ENCODE results near the gene CDK5RAP2. TPM values are rescaled to one million over a fixed set of nuclear protein-coding genes. Genes with fewer than 3 reads are reported as not detected.

Gene CDK5RAP2
- total RNA-seq, 1 donor from 2014 or later: 54.7 TPM

- no peaks in the 10 kb centered on the region for H3K9me3 ChIP-seq
- H3K4me1 ChIP-seq: no peaks in the 10 kb centered on the region
- no peak for ATAC-seq
- intact Hi-C loops (cut with DNase I): no loop called here
- no peak overlapping the region for H3K27ac ChIP-seq
- no peak for DNase-seq
- no peaks in the 10 kb centered on the region for H3K27me3 ChIP-seq (ENCODE audit: low read depth)
- TF ChIP-seq CTCF (IDR thresholded peaks at IDR 0.05): no peak
- H3K36me3 ChIP-seq: peaks cover 97% of the 10 kb centered on the region
- no peak overlapping the region for H3K4me3 ChIP-seq
Observed at GRCh38 chr9:120405860-120406259, 174.1 kb downstream of the CDK5RAP2 start.

GRCh38 chr9:120405134-120405533, 174.8 kb downstream of the CDK5RAP2 start:
- TF ChIP-seq CTCF (IDR thresholded peaks at IDR 0.05): no peak

GRCh38 chr9:120403543-120403856, 176.5 kb downstream of the CDK5RAP2 start:
- no peak for DNase-seq
- Histone ChIP-seq H3K27me3 (ENCODE audit: low read depth) (no peaks in the 10 kb centered on the region), H3K9me3 (no peaks in the 10 kb centered on the region), H3K36me3 (peaks cover 97% of the 10 kb centered on the region), H3K4me3 (no peak overlapping the region), H3K4me1 (no peaks in the 10 kb centered on the region), H3K27ac (peak overlapping the region; percentile 31)
- intact Hi-C loops (cut with DNase I): no loop called here
- no peak for TF ChIP-seq CTCF (IDR thresholded peaks at IDR 0.05)
- ATAC-seq: peak in 1 of 2 donors; percentile 44

More at GRCh38 chr9:120405134-120405533, 174.8 kb downstream of the CDK5RAP2 start:
- intact Hi-C loops (cut with DNase I): no loop called here
- no peaks in the 10 kb centered on the region for H3K4me1 ChIP-seq
- no peaks in the 10 kb centered on the region for H3K9me3 ChIP-seq
- H3K36me3 ChIP-seq: peaks cover 97% of the 10 kb centered on the region
- no peak overlapping the region for H3K27ac ChIP-seq
- ATAC-seq (no peak), DNase-seq (no peak)
- H3K27me3 ChIP-seq (ENCODE audit: low read depth): no peaks in the 10 kb centered on the region
- no peak overlapping the region for H3K4me3 ChIP-seq

- ATAC-seq: peak; percentile 23 to 54
- Histone ChIP-seq H3K9me3 (no peaks in the 10 kb centered on the region), H3K27me3 (ENCODE audit: low read depth) (no peaks in the 10 kb centered on the region), H3K27ac (peak overlapping the region; percentile 14), H3K4me3 (no peak overlapping the region), H3K4me1 (no peaks in the 10 kb centered on the region), H3K36me3 (peaks cover 97% of the 10 kb centered on the region)
- no peak for DNase-seq
- intact Hi-C loops (cut with DNase I): no loop called here
- TF ChIP-seq CTCF (IDR thresholded peaks at IDR 0.05): no peak
Observed at GRCh38 chr9:120402741-120403542, 177.0 kb downstream of the CDK5RAP2 start.

GRCh38 chr9:120399940-120400339, 180.0 kb downstream of the CDK5RAP2 start:
- H3K4me3 ChIP-seq: no peak overlapping the region
- H3K36me3 ChIP-seq: peaks cover 98% of the 10 kb centered on the region
- H3K27ac ChIP-seq: no peak overlapping the region
- H3K27me3 ChIP-seq (ENCODE audit: low read depth): no peaks in the 10 kb centered on the region
- no peaks in the 10 kb centered on the region for H3K9me3 ChIP-seq
- DNase-seq: no peak
- intact Hi-C loops (cut with DNase I): no loop called here
- no peak for TF ChIP-seq CTCF (IDR thresholded peaks at IDR 0.05)
- H3K4me1 ChIP-seq: no peaks in the 10 kb centered on the region
- ATAC-seq: no peak
